ENCODE measurements around the gene PELI2. TPM values are rescaled to one million over a fixed set of nuclear protein-coding genes. Genes with fewer than 3 reads are reported as not detected.

The PELI2 gene
- total and polyA plus RNA-seq, 2 of the 4 experiments (the other 2 are of a cell fraction), result 6.0 to 36.7 TPM

DNA sequence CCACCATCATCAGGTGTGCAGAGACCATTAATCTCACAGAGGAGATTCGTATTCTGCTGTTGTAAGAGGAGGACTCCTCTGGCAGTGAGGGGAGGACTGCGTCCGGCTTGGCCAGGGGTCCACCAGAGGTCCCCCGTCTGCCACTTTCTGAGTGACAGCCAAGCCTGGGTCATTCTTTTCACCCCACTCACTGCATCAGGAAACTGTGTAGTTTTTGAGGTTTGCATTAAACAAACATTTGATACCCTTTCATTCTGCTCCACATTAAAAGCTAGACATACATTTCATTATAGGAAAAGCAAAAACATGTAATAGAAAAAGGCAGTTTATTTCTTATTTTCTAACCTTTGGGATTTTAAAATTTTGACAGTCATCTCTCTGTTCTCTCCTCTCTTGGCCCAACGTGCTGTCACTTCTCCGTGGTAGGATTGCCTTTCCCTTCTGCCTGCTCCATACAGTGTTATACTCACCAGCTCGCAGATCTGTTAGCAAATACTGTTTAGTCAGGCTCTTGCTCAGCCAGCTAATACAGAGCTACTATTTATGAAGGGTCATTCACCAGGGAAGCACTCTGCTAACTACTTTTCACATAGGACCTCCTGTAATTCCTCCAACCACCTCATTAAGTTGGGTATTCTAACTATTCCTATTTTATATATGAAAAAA lies 99.3 kb downstream of the PELI2 start (continued):
- no peak for TF ChIP-seq SMC3 (IDR thresholded peaks at IDR 0.05; ENCODE audit: low read depth, low read length)

DNA sequence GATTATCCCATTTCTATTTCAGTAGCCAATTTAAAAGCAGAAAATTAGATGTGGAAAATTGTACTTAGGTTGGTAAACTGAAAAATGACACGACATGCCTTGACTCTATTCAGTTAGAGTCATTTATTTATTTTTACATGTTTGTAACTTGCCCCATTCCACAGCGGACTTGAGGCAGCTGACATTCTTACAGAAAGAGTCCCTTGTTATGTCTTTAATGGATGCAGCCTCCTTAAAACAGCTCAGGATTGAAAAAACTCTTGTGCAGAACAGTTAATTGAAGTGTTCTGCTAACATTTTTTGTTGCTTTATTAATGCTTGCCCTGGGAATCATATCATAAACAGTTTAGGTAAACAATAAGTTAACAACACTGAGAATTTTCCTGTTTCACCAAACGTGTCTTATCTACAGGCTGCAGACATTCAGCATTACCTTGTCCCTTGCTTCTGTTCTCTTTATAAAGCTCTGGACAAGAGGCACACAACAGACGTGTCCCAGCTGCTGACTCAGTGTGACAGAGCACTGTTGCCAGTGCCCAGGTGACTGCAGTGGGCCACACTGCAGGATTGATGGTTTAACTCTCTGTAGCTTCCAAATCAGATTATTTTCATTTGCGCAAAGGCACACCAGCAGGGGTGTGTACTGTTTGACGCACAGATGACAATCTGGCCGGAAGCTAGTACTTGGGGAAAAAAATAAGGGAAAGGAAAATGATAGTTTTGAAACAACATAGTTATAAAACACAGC lies 101.6 kb downstream of the PELI2 start:
- Histone ChIP-seq H4K20me1 (ENCODE audit: insufficient read depth, low read length) (no peaks in the 10 kb centered on the region; the same call in 1 of the 2 replicates), H2BK120ac (ENCODE audit: low read depth, low read length) (peak overlapping the region; percentile 63), H3K9ac (ENCODE audit: low read depth, low read length) (no peak overlapping the region), H3K18ac (ENCODE audit: low read depth, low read length) (no peak overlapping the region), H2AK9ac (replicated peaks; ENCODE audit: low read depth, low read length, poor library complexity) (no peak overlapping the region), H3K9me1 (ENCODE audit: insufficient read depth, low read length) (peaks cover 20% of the 10 kb centered on the region), H3K27me3 (ENCODE audit: control insufficient read depth, insufficient read depth, low read length) (no peaks in the 10 kb centered on the region), H3K36me3 (ENCODE audit: control insufficient read depth, insufficient read depth, low read length) (no peaks in the 10 kb centered on the region), H4K8ac (ENCODE audit: low read depth in 2 of 2, low read length in 2 of 2) (peak overlapping the region in 1 of 2 experiments; percentile 42; a peak in 1 of 4 replicates), H3K23ac (ENCODE audit: low read depth, low read length) (peak overlapping the region; percentile 51; the same call in 1 of the 2 replicates), H3K79me1 (ENCODE audit: low read depth in 1 of 2, low read length in 2 of 2) (peaks cover 18 to 48% of the 10 kb centered on the region in 2 experiments), H3K56ac (ENCODE audit: extremely low read depth, insufficient read depth, low read length) (no peak overlapping the region), H2BK15ac (ENCODE audit: low read depth, low read length) (no peak overlapping the region), H3K4me1 (ENCODE audit: control insufficient read depth, insufficient read depth, low read length) (peaks cover 20% of the 10 kb centered on the region), H3K4me3 (ENCODE audit: insufficient read depth, low read depth, low read length) (no peak overlapping the region), H3K4ac (ENCODE audit: low read depth, low read length) (peak overlapping the region; percentile 67), H2AK5ac (ENCODE audit: low read depth, low read length) (no peak overlapping the region; the same call in 1 of the 2 replicates), H4K5ac (ENCODE audit: low read depth, low read length) (peak overlapping the region; percentile 75; the same call in 1 of the 2 replicates), H4K91ac (ENCODE audit: insufficient read depth, low read depth, low read length) (no peak overlapping the region), H3K14ac (replicated peaks; ENCODE audit: low read depth, low read length) (peak overlapping the region; percentile 85), H2BK20ac (ENCODE audit: low read depth, low read length) (peak overlapping the region; percentile 72), H3K4me2 (ENCODE audit: low read depth, low read length) (peak overlapping the region; percentile 64; the same call in 1 of the 2 replicates), H2BK5ac (ENCODE audit: low read depth, low read length, poor library complexity, severe bottlenecking) (peak overlapping the region; percentile 56), H3K9me3 (ENCODE audit: control insufficient read depth, insufficient read depth, low read length) (no peaks in the 10 kb centered on the region), H2AFZ (replicated peaks; ENCODE audit: low read length, poor library complexity) (no peak overlapping the region), H3K27ac (ENCODE audit: insufficient read depth, low read length) (no peak overlapping the region)
- ATAC-seq (ENCODE audit: low read depth), result peak; percentile 16
- no peak for DNase-seq
- ChIA-PET CTCF (interaction anchor here (0.9 kb wide), 1 partner anchor 504 kb away, joined by 3 read pairs; no protein-coding TSS in a partner anchor), POLR2A (ENCODE audit: unreplicated experiment) (no interaction called here)
- dilution Hi-C loops (cut with HindIII; ENCODE audit: low sequenced_read_pairs, unreplicated experiment), result no loop called here
- in situ Hi-C loops (cut with MboI; ENCODE audit: low sequenced_read_pairs), result no loop called here
- TF ChIP-seq CHD1 (IDR thresholded peaks at IDR 0.05; ENCODE audit: low read depth, low read length) (no peak), MAZ (IDR thresholded peaks at IDR 0.05; ENCODE audit: borderline replicate concordance, low read depth, low read length) (no peak), RAD21 (IDR thresholded peaks at IDR 0.05; ENCODE audit: low read length) (no peak), POLR2A (IDR thresholded peaks at IDR 0.05; ENCODE audit: low read depth, low read length) (no peak), RFX5 (IDR thresholded peaks at IDR 0.05; ENCODE audit: low read depth, low read length) (no peak), BHLHE40 (IDR thresholded peaks at IDR 0.05; ENCODE audit: low read depth, low read length) (no peak), FOS (IDR thresholded peaks at IDR 0.05; ENCODE audit: low read depth, low read length) (no peak), NFE2L2 (IDR thresholded peaks at IDR 0.05; ENCODE audit: low read depth, low read length) (no peak)
- TF ChIP-seq, protein P1, sequence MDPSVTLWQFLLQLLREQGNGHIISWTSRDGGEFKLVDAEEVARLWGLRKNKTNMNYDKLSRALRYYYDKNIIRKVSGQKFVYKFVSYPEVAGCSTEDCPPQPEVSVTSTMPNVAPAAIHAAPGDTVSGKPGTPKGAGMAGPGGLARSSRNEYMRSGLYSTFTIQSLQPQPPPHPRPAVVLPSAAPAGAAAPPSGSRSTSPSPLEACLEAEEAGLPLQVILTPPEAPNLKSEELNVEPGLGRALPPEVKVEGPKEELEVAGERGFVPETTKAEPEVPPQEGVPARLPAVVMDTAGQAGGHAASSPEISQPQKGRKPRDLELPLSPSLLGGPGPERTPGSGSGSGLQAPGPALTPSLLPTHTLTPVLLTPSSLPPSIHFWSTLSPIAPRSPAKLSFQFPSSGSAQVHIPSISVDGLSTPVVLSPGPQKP (IDR thresholded peaks at IDR 0.05; ENCODE audit: borderline replicate concordance, low read depth, low read length), result no peak
- TF ChIP-seq, protein P2, sequence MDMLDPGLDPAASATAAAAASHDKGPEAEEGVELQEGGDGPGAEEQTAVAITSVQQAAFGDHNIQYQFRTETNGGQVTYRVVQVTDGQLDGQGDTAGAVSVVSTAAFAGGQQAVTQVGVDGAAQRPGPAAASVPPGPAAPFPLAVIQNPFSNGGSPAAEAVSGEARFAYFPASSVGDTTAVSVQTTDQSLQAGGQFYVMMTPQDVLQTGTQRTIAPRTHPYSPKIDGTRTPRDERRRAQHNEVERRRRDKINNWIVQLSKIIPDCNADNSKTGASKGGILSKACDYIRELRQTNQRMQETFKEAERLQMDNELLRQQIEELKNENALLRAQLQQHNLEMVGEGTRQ (IDR thresholded peaks at IDR 0.05; ENCODE audit: low read depth, low read length), result no peak
- WGBS, 2 experiments (ENCODE audit: extremely low coverage in 2 of 2, insufficient read length in 1 of 2), result no CpG with 5 or more reads among the region's 7 CpGs
- intact Hi-C loops (cut with micrococcal nuclease), result no loop called here
- no TSS peak for BruUV-seq (replicated peaks)
